ENCODE measurements around the gene HELZ2.

DNA sequence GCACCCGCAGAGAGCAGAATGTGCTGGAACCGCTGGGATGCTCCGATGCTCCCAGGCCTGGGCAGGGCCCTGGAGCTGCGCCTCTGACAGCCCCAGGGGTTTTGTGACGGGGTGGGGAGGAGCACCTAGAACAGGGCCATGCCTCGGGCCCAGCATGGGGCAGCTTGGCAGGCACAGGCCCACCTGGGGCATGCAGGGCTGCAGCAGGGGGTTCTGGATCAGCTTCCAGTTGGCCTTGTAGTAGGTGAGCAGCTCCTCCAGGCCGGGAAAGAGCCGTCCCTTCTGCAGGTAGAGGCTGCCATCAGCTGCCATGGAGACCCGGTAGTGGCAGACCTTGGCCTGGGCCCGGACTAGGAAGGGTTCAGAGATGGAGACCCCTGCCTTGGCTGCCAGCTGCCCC lies 30.9 kb downstream of the HELZ2 start:
- TF ChIP-seq, protein P1, sequence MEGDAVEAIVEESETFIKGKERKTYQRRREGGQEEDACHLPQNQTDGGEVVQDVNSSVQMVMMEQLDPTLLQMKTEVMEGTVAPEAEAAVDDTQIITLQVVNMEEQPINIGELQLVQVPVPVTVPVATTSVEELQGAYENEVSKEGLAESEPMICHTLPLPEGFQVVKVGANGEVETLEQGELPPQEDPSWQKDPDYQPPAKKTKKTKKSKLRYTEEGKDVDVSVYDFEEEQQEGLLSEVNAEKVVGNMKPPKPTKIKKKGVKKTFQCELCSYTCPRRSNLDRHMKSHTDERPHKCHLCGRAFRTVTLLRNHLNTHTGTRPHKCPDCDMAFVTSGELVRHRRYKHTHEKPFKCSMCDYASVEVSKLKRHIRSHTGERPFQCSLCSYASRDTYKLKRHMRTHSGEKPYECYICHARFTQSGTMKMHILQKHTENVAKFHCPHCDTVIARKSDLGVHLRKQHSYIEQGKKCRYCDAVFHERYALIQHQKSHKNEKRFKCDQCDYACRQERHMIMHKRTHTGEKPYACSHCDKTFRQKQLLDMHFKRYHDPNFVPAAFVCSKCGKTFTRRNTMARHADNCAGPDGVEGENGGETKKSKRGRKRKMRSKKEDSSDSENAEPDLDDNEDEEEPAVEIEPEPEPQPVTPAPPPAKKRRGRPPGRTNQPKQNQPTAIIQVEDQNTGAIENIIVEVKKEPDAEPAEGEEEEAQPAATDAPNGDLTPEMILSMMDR (IDR thresholded peaks at IDR 0.05) = no peak
- TF ChIP-seq POLR2A (IDR thresholded peaks at IDR 0.05) (no peak), EP300 (IDR thresholded peaks at IDR 0.05) (no peak)
